Hepatocyte (in vitro differentiated cells): ENCODE results near the gene FBXW2. TPM values are rescaled to one million over a fixed set of nuclear protein-coding genes. Genes with fewer than 3 reads are reported as not detected.
A peak's percentile ranks its signal among the peaks of the same experiment; 100 is the strongest.

Source experiments
- DNase-seq: peaks from one replicate; pipeline ENCODE4 v3.0.0-alpha.2; 2016; ENCODE audit warnings: low spot score
- H2AFZ ChIP-seq: fragments of 200-600 bp; sonication (generic); 2 replicates; pipeline ENCODE4 v1.6.0; 2016; ENCODE audit warnings: antibody characterized with exemption, mild to moderate bottlenecking
- H3K27ac ChIP-seq: fragments of 200-600 bp; sonication (generic); 2 replicates; pipeline ENCODE4 v1.5.1; 2016; ENCODE audit warnings: mild to moderate bottlenecking
- H3K27me3 ChIP-seq: fragments of 200-600 bp; sonication (generic); 2 replicates; pipeline ENCODE4 v1.6.1; 2016
- H3K36me3 ChIP-seq: fragments of 200-600 bp; sonication (generic); replicated peaks from 2 replicates; pipeline ENCODE4 v1.5.1; 2016; ENCODE audit warnings: low read depth; ENCODE audit not compliant: insufficient read depth
- H3K4me1 ChIP-seq: fragments of 200-600 bp; sonication (generic); 2 replicates; pipeline ENCODE4 v1.5.1; 2016; ENCODE audit warnings: mild to moderate bottlenecking, moderate library complexity; ENCODE audit not compliant: insufficient read depth
- H3K4me2 ChIP-seq: fragments of 200-600 bp; sonication (generic); 2 replicates; pipeline ENCODE4 v1.6.0; 2016
- H3K4me3 ChIP-seq: fragments of 200-600 bp; sonication (generic); 2 replicates; pipeline ENCODE4 v1.5.1; 2016; ENCODE audit warnings: mild to moderate bottlenecking
- H3K79me2 ChIP-seq: fragments of 200-600 bp; sonication (generic); 2 replicates; pipeline ENCODE4 v1.6.0; 2017; ENCODE audit warnings: mild to moderate bottlenecking
- H3K9me2 ChIP-seq: fragments of 200-600 bp; sonication (generic); replicated peaks from 2 replicates; pipeline ENCODE4 v1.6.0; 2017; ENCODE audit warnings: mild to moderate bottlenecking; ENCODE audit not compliant: insufficient read depth
- H3K9me3 ChIP-seq: fragments of 200-600 bp; sonication (generic); 2 replicates; pipeline ENCODE4 v1.5.1; 2016; ENCODE audit warnings: low read depth, mild to moderate bottlenecking
- H4K20me1 ChIP-seq: fragments of 200-600 bp; sonication (generic); 2 replicates; pipeline ENCODE4 v1.6.0; 2016; ENCODE audit warnings: mild to moderate bottlenecking; ENCODE audit not compliant: insufficient read depth, poor library complexity, severe bottlenecking
- CTCF ChIP-seq: fragments of 200-600 bp; sonication (generic); IDR thresholded peaks from 2 replicates; pipeline ENCODE4 v1.5.1; 2016; ENCODE audit warnings: antibody characterized with exemption, mild to moderate bottlenecking; ENCODE audit not compliant: poor library complexity
- EZH2 ChIP-seq: fragments of 200-600 bp; sonication (generic); IDR thresholded peaks from 2 replicates; pipeline ENCODE4 v1.6.1; 2016; ENCODE audit warnings: antibody characterized with exemption, mild to moderate bottlenecking, borderline replicate concordance
- EZH2phosphoT487 ChIP-seq: fragments of 200-600 bp; sonication (generic); IDR thresholded peaks from one replicate; pipeline ENCODE4 v1.6.1; 2018; ENCODE audit warnings: antibody characterized with exemption, mild to moderate bottlenecking, low read depth, moderate library complexity; ENCODE audit not compliant: unreplicated experiment, severe bottlenecking
- WGBS: methylation state at CpG from one replicate; pipeline ENCODE4 v1.1.6; 2016; ENCODE audit warnings: low lambda C conversion rate; ENCODE audit errors: missing lambda C conversion rate; 5-methylcytosine and 5-hydroxymethylcytosine counted together
- polyA plus RNA-seq: library from polyadenylated mRNA; unstranded; fragments of >200 nt; fragmentation: Nextera tagmentation; extraction: Ambion mirVana; gene quantifications from 2 replicates; pipeline ENCODE4 v1.2.1, GENCODE V29; 2016
- total RNA-seq: library from RNA; depleted of rRNA; stranded (reverse); fragments of >200 nt; gene quantifications from 2 replicates; pipeline ENCODE4 v1.2.3, GENCODE V29; 2014

Gene FBXW2
- total and polyA plus RNA-seq, 2 experiments from 2014 or later: 34.6 to 52.0 TPM

- H3K27ac ChIP-seq: no peak overlapping the region
- 56% methylated on average over 3 of the region's 3 CpGs for WGBS
- no peak overlapping the region for H2AFZ ChIP-seq
- no peak overlapping the region for H3K4me3 ChIP-seq
- H3K4me1 ChIP-seq: no peaks in the 10 kb centered on the region
- H3K4me2 ChIP-seq: no peak overlapping the region
- H3K36me3 ChIP-seq: no peaks in the 10 kb centered on the region
- H3K9me2 ChIP-seq: no peaks in the 10 kb centered on the region
- TF ChIP-seq CTCF (no peak), EZH2 (no peak), EZH2phosphoT487 (no peak)
- peaks cover 6% of the 10 kb centered on the region for H3K79me2 ChIP-seq
- no peaks in the 10 kb centered on the region for H4K20me1 ChIP-seq
- DNase-seq: no peak
- no peaks in the 10 kb centered on the region for H3K9me3 ChIP-seq
- H3K27me3 ChIP-seq: no peaks in the 10 kb centered on the region
Measured at GRCh38 chr9:120718316-120718715, 74.9 kb downstream of the FBXW2 start.

- Histone ChIP-seq H3K4me1 (peaks cover 3% of the 10 kb centered on the region), H2AFZ (no peak overlapping the region), H3K9me2 (no peaks in the 10 kb centered on the region), H4K20me1 (no peaks in the 10 kb centered on the region), H3K79me2 (peaks cover 16% of the 10 kb centered on the region), H3K4me3 (no peak overlapping the region), H3K9me3 (no peaks in the 10 kb centered on the region), H3K27ac (no peak overlapping the region), H3K36me3 (no peaks in the 10 kb centered on the region), H3K4me2 (no peak overlapping the region), H3K27me3 (no peaks in the 10 kb centered on the region)
- TF ChIP-seq CTCF (no peak), EZH2phosphoT487 (no peak), EZH2 (no peak)
- WGBS: 73% methylated on average over 2 of the region's 2 CpGs
- no peak for DNase-seq
Measured at GRCh38 chr9:120717176-120717575, 76.0 kb downstream of the FBXW2 start.

- Histone ChIP-seq H2AFZ (no peak overlapping the region), H3K27ac (no peak overlapping the region), H3K79me2 (peaks cover 22% of the 10 kb centered on the region), H3K9me3 (no peaks in the 10 kb centered on the region), H3K4me3 (no peak overlapping the region), H3K4me2 (no peak overlapping the region), H3K27me3 (no peaks in the 10 kb centered on the region), H3K36me3 (no peaks in the 10 kb centered on the region), H3K4me1 (peaks cover 3% of the 10 kb centered on the region), H4K20me1 (no peaks in the 10 kb centered on the region), H3K9me2 (no peaks in the 10 kb centered on the region)
- no peak for TF ChIP-seq EZH2phosphoT487
- no peak for TF ChIP-seq EZH2
- no peak for TF ChIP-seq CTCF
- 87% methylated on average over 5 of the region's 5 CpGs for WGBS
- DNase-seq: no peak
Measured at GRCh38 chr9:120716483-120716882, 76.7 kb downstream of the FBXW2 start.

GRCh38 chr9:120715389-120715924, 77.8 kb downstream of the FBXW2 start:
- H3K36me3 ChIP-seq: no peaks in the 10 kb centered on the region
- H3K79me2 ChIP-seq: peaks cover 33% of the 10 kb centered on the region
- peaks cover 7% of the 10 kb centered on the region for H4K20me1 ChIP-seq
- H3K9me2 ChIP-seq: no peaks in the 10 kb centered on the region
- peak overlapping the region; percentile 81 for H3K4me2 ChIP-seq
- H2AFZ ChIP-seq: peak overlapping the region; percentile 91
- TF ChIP-seq CTCF (no peak), EZH2phosphoT487 (no peak), EZH2 (no peak)
- H3K4me3 ChIP-seq: no peak overlapping the region
- peak overlapping the region; percentile 81 for H3K27ac ChIP-seq
- H3K4me1 ChIP-seq: peaks cover 3% of the 10 kb centered on the region
- WGBS: 42% methylated on average over 14 of the region's 14 CpGs
- peak; percentile 54 for DNase-seq
- H3K27me3 ChIP-seq: no peaks in the 10 kb centered on the region
- H3K9me3 ChIP-seq: no peaks in the 10 kb centered on the region
